K562 (cell line): ENCODE results near the gene ITGBL1. TPM values are rescaled to one million over a fixed set of nuclear protein-coding genes. Genes with fewer than 3 reads are reported as not detected.

Experiments used
- ATAC-seq: fragments of 200-7000 bp; cut with Tn5 transposase; 3 replicates; pipeline ENCODE4 v1.9.1; 2020; ENCODE audit warnings: moderate library complexity
- BruUV-seq: library from RNA; stranded (reverse); fragments of 400-500 nt; replicated peaks from 2 replicates; lab custom pipeline; 2021; lab: Mats Ljungman, UMichigan
- CTCF ChIA-PET: fragments of 300-600 bp; formaldehyde crosslinking; extraction: SDS; loops from one replicate; lab custom pipeline; 2021; ENCODE audit warnings: low intra/inter-chr PET ratio; lab: Yijun Ruan, JAX
- POLR2A ChIA-PET: fragments of 300-600, 350-650 bp; sonication (Branson Sonifier 250); formaldehyde crosslinking; extraction: SDS; loops from one replicate; lab custom pipeline; 2021; ENCODE audit warnings: antibody characterized with exemption, inconsistent platforms; lab: Yijun Ruan, JAX
- DNase-seq, 4 experiments: peaks; one replicate each; pipeline versions ENCODE4 v3.0.0 to v3.0.0-alpha.2; 2011 to 2018; ENCODE audit warnings: low spot score in 3 of 4, mixed read lengths in 3 of 4; ENCODE audit errors: extremely low read depth in 1 of 4
- FAIRE-seq: peaks from 2 replicates; lab custom pipeline; 2011; peaks lifted over from hg19 to GRCh38; lab: Jason Lieb, UNC
- H2AFZ ChIP-seq: 2 replicates; pipeline ENCODE4 v1.6.0; 2011; ENCODE audit warnings: low read depth, low read length, control low read depth, inconsistent platforms
- H3K27ac ChIP-seq: fragments of 200-600 bp; 3 replicates; pipeline ENCODE4 v1.8.0; 2011; ENCODE audit warnings: low read depth, mild to moderate bottlenecking, control low read depth, inconsistent platforms, low read length, moderate library complexity, mixed read lengths; ENCODE audit errors: extremely low read depth
- H3K27me3 ChIP-seq, 2 experiments: fragments of 300-600 bp in 1 of 2; 2 replicates in 1 of 2; 3 replicates in 1 of 2; pipeline versions ENCODE4 v1.6.0 to v1.8.0; 2011; ENCODE audit warnings: inconsistent platforms in 2 of 2, low read length in 2 of 2, mild to moderate bottlenecking in 1 of 2, mixed read lengths in 1 of 2, moderate library complexity in 1 of 2; ENCODE audit not compliant: control insufficient read depth in 2 of 2, insufficient read depth in 2 of 2
- H3K36me3 ChIP-seq: fragments of 300-600 bp; 3 replicates; pipeline ENCODE4 v1.8.0; 2011; ENCODE audit warnings: mild to moderate bottlenecking, low read length, inconsistent platforms; ENCODE audit not compliant: control insufficient read depth, insufficient read depth
- H3K4me1 ChIP-seq, 2 experiments: fragments of 200-600 bp in 1 of 2; replicated peaks in 1 of 2; 2 replicates in 1 of 2; 3 replicates in 1 of 2; pipeline versions ENCODE4 v1.5.1 to v1.8.0; 2011; ENCODE audit warnings: inconsistent platforms in 2 of 2, low read length in 2 of 2, mild to moderate bottlenecking in 1 of 2, mixed read lengths in 1 of 2, moderate library complexity in 1 of 2; ENCODE audit not compliant: control insufficient read depth in 2 of 2, insufficient read depth in 2 of 2
- H3K4me2 ChIP-seq: 2 replicates; pipeline ENCODE4 v1.6.1; 2011; ENCODE audit warnings: low read length, control low read depth, inconsistent platforms, mixed read lengths; ENCODE audit not compliant: insufficient read depth
- H3K4me3 ChIP-seq: fragments of 200-600 bp; sonication (generic), shearing (Covaris generic); 2 replicates; pipeline ENCODE4 v1.5.1; 2016; ENCODE audit warnings: control low read depth, inconsistent platforms
- H3K79me2 ChIP-seq: fragments of 200-600 bp; 3 replicates; pipeline ENCODE4 v1.8.0; 2011; ENCODE audit warnings: low read length, inconsistent platforms; ENCODE audit not compliant: control insufficient read depth, insufficient read depth
- H3K9ac ChIP-seq, 2 experiments: 2 replicates each; pipeline versions ENCODE4 v1.6.0 to v1.6.1; 2011; ENCODE audit warnings: low read depth in 2 of 2, low read length in 2 of 2, control low read depth in 1 of 2, inconsistent platforms in 1 of 2, mild to moderate bottlenecking in 1 of 2, mixed read lengths in 1 of 2; ENCODE audit not compliant: insufficient read depth in 1 of 2
- H3K9me1 ChIP-seq: one replicate; pipeline ENCODE4 v1.6.0; 2011; ENCODE audit warnings: inconsistent platforms, mild to moderate bottlenecking, low read length, moderate library complexity; ENCODE audit not compliant: control insufficient read depth, insufficient read depth
- H3K9me3 ChIP-seq: replicated peaks from 2 replicates; pipeline ENCODE4 v1.5.1; 2011; ENCODE audit warnings: low read depth, low read length, inconsistent platforms; ENCODE audit not compliant: control insufficient read depth, insufficient read depth
- H4K20me1 ChIP-seq: replicated peaks from 2 replicates; pipeline ENCODE4 v1.6.1; 2011; ENCODE audit warnings: low read length, inconsistent platforms, mixed read lengths; ENCODE audit not compliant: control insufficient read depth, insufficient read depth
- CREBBP ChIP-seq: IDR thresholded peaks from one replicate; pipeline ENCODE4 v1.6.1; 2012; ENCODE audit warnings: low read depth, mild to moderate bottlenecking, control low read depth, inconsistent platforms, low read length
- GTF2F1 ChIP-seq: IDR thresholded peaks from 2 replicates; pipeline ENCODE4 v1.6.1; 2011; ENCODE audit warnings: low read depth, low read length, improper control_type of control experiment
- LCOR ChIP-seq: sonication (generic); formaldehyde crosslinking; IDR thresholded peaks from 2 replicates; pipeline ENCODE4 v1.8.0; 2022; ENCODE audit warnings: mild to moderate bottlenecking, missing genetic modification reagents
- MECOM ChIP-seq: fragments of 250-450 bp; sonication (Bioruptor Pico); IDR thresholded peaks from 2 replicates; pipeline ENCODE4 v1.8.0; 2022; ENCODE audit warnings: inconsistent platforms
- NCOR1 ChIP-seq: fragments of 450-650 bp; IDR thresholded peaks from 2 replicates; pipeline ENCODE4 v1.6.1; 2016; ENCODE audit warnings: mild to moderate bottlenecking, moderate library complexity
- NR2C1 ChIP-seq, 2 experiments: fragments of 450-650 bp; IDR thresholded peaks; 2 replicates each; pipeline ENCODE4 v1.6.1; 2017; ENCODE audit warnings: mild to moderate bottlenecking in 2 of 2, antibody characterized with exemption in 1 of 2, inconsistent platforms in 1 of 2, missing compliant biosample characterization in 1 of 2, missing genetic modification characterization in 1 of 2
- RBM17 ChIP-seq: fragments of 200-400 bp; formaldehyde crosslinking; IDR thresholded peaks from 2 replicates; pipeline ENCODE4 v1.6.1; 2017; ENCODE audit warnings: low read depth, mild to moderate bottlenecking, low read length, borderline replicate concordance
- ZBED1 ChIP-seq: IDR thresholded peaks from 2 replicates; pipeline ENCODE4 v1.6.1; 2014
- ZNF165 ChIP-seq: fragments of 250-450 bp; sonication (Bioruptor Pico); IDR thresholded peaks from 2 replicates; pipeline ENCODE4 v1.4.0; 2020; ENCODE audit warnings: borderline replicate concordance
- ZNF57 ChIP-seq: fragments of 450-650 bp; formaldehyde crosslinking; IDR thresholded peaks from 2 replicates; pipeline ENCODE4 v1.4.0; 2020; ENCODE audit warnings: mild to moderate bottlenecking, moderate library complexity
- ZNF778 ChIP-seq: fragments of 450-650 bp; formaldehyde crosslinking; IDR thresholded peaks from 2 replicates; pipeline ENCODE4 v1.4.0; 2020; ENCODE audit warnings: mild to moderate bottlenecking, moderate library complexity
- in situ Hi-C: fragments of 300-500 bp; cut with MboI; formaldehyde crosslinking; loops from 4 replicates; pipeline ENCODE4 v1.15.0; 2018; ENCODE audit warnings: inconsistent platforms, mixed read lengths
- intact Hi-C: fragments of 100-400 bp; cut with micrococcal nuclease; formaldehyde crosslinking; loops from 2 replicates; pipeline ENCODE4 v1.14.2; 2022
- polyA plus RNA-seq, 8 experiments: library from polyadenylated mRNA; depleted of rRNA in 4 of 8; stranded (reverse) in 5 of 8; unstranded in 3 of 8; fragments of >200 nt; fragmentation: Nextera tagmentation in 2 of 8; fragmentation: Illumina TruSeq in 1 of 8; extraction: Ambion mirVana in 2 of 8; extraction: Trizol in 1 of 8; gene quantifications; 2 replicates each; pipeline versions ENCODE4 v1.2.1 to v1.2.3, GENCODE V29; 2011 to 2014; ENCODE audit warnings: inconsistent platforms in 1 of 8, missing spikeins in 1 of 8
- total RNA-seq, 7 experiments: library from RNA; depleted of rRNA in 6 of 7; stranded (reverse); fragments of >200 nt in 6 of 7; fragmentation: Illumina TruSeq in 2 of 7; extraction: Trizol in 2 of 7; gene quantifications; 2 replicates each; pipeline versions ENCODE4 v1.2.1 to v1.2.3, GENCODE V29; 2011 to 2021; ENCODE audit warnings: low replicate concordance in 1 of 7
- TF ChIP-seq, protein P1 (sequence below): fragments of 250-450 bp; sonication (Bioruptor Pico); IDR thresholded peaks from 2 replicates; pipeline ENCODE4 v1.8.0; 2022; ENCODE audit warnings: moderate library complexity, mild to moderate bottlenecking, inconsistent platforms

Gene ITGBL1
- total and polyA plus RNA-seq, 9 of the 15 experiments (the other 6 are each of a cell fraction or from before 2014, with no cell fraction given) = 0.04 to 0.73 (median 0.32) TPM; not detected in 1

- TF ChIP-seq ZNF165 = no peak
- TF ChIP-seq, protein P1, sequence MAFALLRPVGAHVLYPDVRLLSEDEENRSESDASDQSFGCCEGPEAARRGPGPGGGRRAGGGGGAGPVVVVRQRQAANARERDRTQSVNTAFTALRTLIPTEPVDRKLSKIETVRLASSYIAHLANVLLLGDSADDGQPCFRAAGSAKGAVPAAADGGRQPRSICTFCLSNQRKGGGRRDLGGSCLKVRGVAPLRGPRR = no peak
- no peak for TF ChIP-seq ZNF778 (CRISPR knock-in tag)
- no peak for TF ChIP-seq LCOR (CRISPR knock-in tag)
- TF ChIP-seq CREBBP = no peak
- no peak for TF ChIP-seq NR2C1 (IDR thresholded peaks at IDR 0.05)
- TF ChIP-seq NR2C1 (tag; IDR thresholded peaks at IDR 0.05) = no peak
- no peak for TF ChIP-seq NCOR1
- TF ChIP-seq GTF2F1 = no peak
These were observed 71.0 kb downstream of the ITGBL1 start (continued) for GRCh38 chr13:101523154-101524131.

GRCh38 chr13:101527130-101527529, 74.7 kb downstream of the ITGBL1 start:
- FAIRE-seq = no peak

More at GRCh38 chr13:101527130-101527529, 74.7 kb downstream of the ITGBL1 start:
- Histone ChIP-seq H3K27me3 (no peaks in the 10 kb centered on the region), H3K9ac (no peak overlapping the region), H3K9me3 (no peaks in the 10 kb centered on the region), H3K4me1 (no peaks in the 10 kb centered on the region), H3K27ac (no peak overlapping the region), H3K36me3 (no peaks in the 10 kb centered on the region), H3K4me3 (no peak overlapping the region), H3K4me2 (no peak overlapping the region), H3K9me1 (no peaks in the 10 kb centered on the region), H2AFZ (no peak overlapping the region), H4K20me1 (no peaks in the 10 kb centered on the region), H3K79me2 (no peaks in the 10 kb centered on the region)
- no TSS peak for BruUV-seq
- ATAC-seq (no peak), DNase-seq (no peak)
- in situ Hi-C loops = no loop called here
- TF ChIP-seq MECOM (CRISPR knock-in tag) (no peak), ZNF57 (CRISPR knock-in tag) (no peak), ZBED1 (no peak), RBM17 (no peak)
- intact Hi-C loops = no loop called here
- ChIA-PET POLR2A (no interaction called here), CTCF (no interaction called here)
